Measurements from ENCODE around the gene NFX1.
"Not testable (repeated sequence)": the region's sequence is repeated elsewhere in the genome, so short reads cannot be mapped to it uniquely, and the experiment has no call there.

Gene NFX1

GRCh38 chr9:33317136-33317535 is 26.8 kb downstream of the NFX1 start:
- not testable (repeated sequence) for H3K27me3 ChIP-seq (ENCODE audit: control insufficient read depth in 1 of 2, insufficient read depth in 2 of 2, low read length in 2 of 2); H3K27ac ChIP-seq (ENCODE audit: low read depth, low read length); H3K9me3 ChIP-seq (ENCODE audit: low read length); H3K9ac ChIP-seq (ENCODE audit: low read length); H3K4me3 ChIP-seq (ENCODE audit: low read depth in 1 of 2, low read length in 2 of 2)
- Histone ChIP-seq H3K36me3 (ENCODE audit: insufficient read depth, low read length) (peaks cover 83% of the 10 kb centered on the region), H3K4me1 (ENCODE audit: insufficient read depth, low read length) (peaks cover 15% of the 10 kb centered on the region)

DNA sequence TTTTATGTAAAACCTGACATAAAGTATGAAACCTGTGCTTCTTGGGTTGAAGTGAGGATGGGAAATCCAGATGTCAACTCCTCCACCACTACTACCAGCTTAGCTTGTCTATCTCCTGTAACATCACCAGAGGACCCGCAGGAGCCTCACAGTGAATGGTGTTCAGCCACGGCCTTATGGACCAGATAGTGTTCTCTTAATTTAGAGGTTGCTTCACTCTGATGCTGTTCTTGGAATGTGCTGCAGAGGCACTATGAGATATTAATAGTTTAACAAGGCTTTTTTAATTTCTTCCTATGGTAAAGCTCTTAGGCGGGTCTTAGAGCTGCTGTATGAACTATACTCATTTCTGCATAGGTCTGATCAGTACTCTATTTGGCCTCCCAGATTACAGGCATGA is 27.9 kb downstream of the NFX1 start:
- Histone ChIP-seq H3K36me3 (ENCODE audit: insufficient read depth, low read length) (peaks cover 83% of the 10 kb centered on the region), H3K4me3 (ENCODE audit: low read depth in 1 of 2, low read length in 2 of 2) (no peak overlapping the region), H3K27ac (ENCODE audit: low read depth, low read length) (no peak overlapping the region), H3K9ac (ENCODE audit: low read length) (no peak overlapping the region), H3K4me1 (ENCODE audit: insufficient read depth, low read length) (peaks cover 15% of the 10 kb centered on the region), H3K27me3 (ENCODE audit: control insufficient read depth in 1 of 2, insufficient read depth in 2 of 2, low read length in 2 of 2) (no peaks in the 10 kb centered on the region), H3K9me3 (ENCODE audit: low read length) (no peaks in the 10 kb centered on the region)

GRCh38 chr9:33318781-33319180 is 28.5 kb downstream of the NFX1 start:
- Histone ChIP-seq H3K27ac (ENCODE audit: low read depth, low read length) (no peak overlapping the region), H3K4me1 (ENCODE audit: insufficient read depth, low read length) (peaks cover 15% of the 10 kb centered on the region), H3K4me3 (ENCODE audit: low read depth in 1 of 2, low read length in 2 of 2) (no peak overlapping the region), H3K9me3 (ENCODE audit: low read length) (no peaks in the 10 kb centered on the region), H3K9ac (ENCODE audit: low read length) (no peak overlapping the region), H3K27me3 (ENCODE audit: control insufficient read depth in 1 of 2, insufficient read depth in 2 of 2, low read length in 2 of 2) (no peaks in the 10 kb centered on the region), H3K36me3 (ENCODE audit: insufficient read depth, low read length) (peaks cover 78% of the 10 kb centered on the region)

DNA sequence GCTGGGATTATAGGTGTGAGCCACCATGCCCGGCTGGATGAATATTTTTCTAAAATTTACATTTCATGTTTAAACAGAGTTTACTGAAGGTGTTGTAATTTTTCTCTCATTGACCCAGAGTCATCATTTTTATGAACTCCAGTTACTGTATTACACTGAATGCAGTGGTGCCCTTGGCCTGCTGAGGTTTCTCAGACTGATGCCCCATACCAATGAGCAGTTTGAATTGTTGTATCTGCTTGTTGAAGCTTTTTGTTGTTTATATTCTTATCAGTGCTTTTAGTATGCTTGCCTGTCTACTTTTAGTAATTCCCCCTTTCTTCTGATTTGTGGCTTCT is 29.9 kb downstream of the NFX1 start:
- Histone ChIP-seq H3K4me1 (ENCODE audit: insufficient read depth, low read length) (peaks cover 15% of the 10 kb centered on the region), H3K4me3 (ENCODE audit: low read depth in 1 of 2, low read length in 2 of 2) (no peak overlapping the region), H3K27me3 (ENCODE audit: control insufficient read depth in 1 of 2, insufficient read depth in 2 of 2, low read length in 2 of 2) (no peaks in the 10 kb centered on the region), H3K36me3 (ENCODE audit: insufficient read depth, low read length) (peaks cover 69% of the 10 kb centered on the region), H3K27ac (ENCODE audit: low read depth, low read length) (peak overlapping the region; percentile 49), H3K9me3 (ENCODE audit: low read length) (no peaks in the 10 kb centered on the region), H3K9ac (ENCODE audit: low read length) (no peak overlapping the region)

- Histone ChIP-seq H3K27me3 (ENCODE audit: control insufficient read depth in 1 of 2, insufficient read depth in 2 of 2, low read length in 2 of 2) (no peaks in the 10 kb centered on the region), H3K9ac (ENCODE audit: low read length) (no peak overlapping the region), H3K4me1 (ENCODE audit: insufficient read depth, low read length) (peaks cover 15% of the 10 kb centered on the region), H3K36me3 (ENCODE audit: insufficient read depth, low read length) (peaks cover 64% of the 10 kb centered on the region), H3K9me3 (ENCODE audit: low read length) (no peaks in the 10 kb centered on the region), H3K27ac (ENCODE audit: low read depth, low read length) (peak overlapping the region; percentile 49), H3K4me3 (ENCODE audit: low read depth in 1 of 2, low read length in 2 of 2) (no peak overlapping the region)
Observed at GRCh38 chr9:33320568-33321261, 30.4 kb downstream of the NFX1 start.

GRCh38 chr9:33329117-33329563 is 38.8 kb downstream of the NFX1 start:
- H3K4me3 ChIP-seq (ENCODE audit: low read depth in 1 of 2, low read length in 2 of 2) = no peak overlapping the region
- H3K27me3 ChIP-seq (ENCODE audit: control insufficient read depth in 1 of 2, insufficient read depth in 2 of 2, low read length in 2 of 2) = no peaks in the 10 kb centered on the region
- H3K9me3 ChIP-seq (ENCODE audit: low read length) = no peaks in the 10 kb centered on the region
- H3K27ac ChIP-seq (ENCODE audit: low read depth, low read length) = peak overlapping the region; percentile 59
- no peak overlapping the region for H3K9ac ChIP-seq (ENCODE audit: low read length)
- peaks cover 13% of the 10 kb centered on the region for H3K4me1 ChIP-seq (ENCODE audit: insufficient read depth, low read length)
- peaks cover 15% of the 10 kb centered on the region for H3K36me3 ChIP-seq (ENCODE audit: insufficient read depth, low read length)

GRCh38 chr9:33329979-33330378 is 39.7 kb downstream of the NFX1 start:
- no peaks in the 10 kb centered on the region for H3K9me3 ChIP-seq (ENCODE audit: low read length)

GRCh38 chr9:33331377-33331891 is 41.1 kb downstream of the NFX1 start:
- Histone ChIP-seq H3K9me3 (ENCODE audit: low read length) (no peaks in the 10 kb centered on the region), H3K36me3 (ENCODE audit: insufficient read depth, low read length) (peaks cover 15% of the 10 kb centered on the region), H3K4me3 (ENCODE audit: low read depth in 1 of 2, low read length in 2 of 2) (no peak overlapping the region), H3K27ac (ENCODE audit: low read depth, low read length) (no peak overlapping the region), H3K9ac (ENCODE audit: low read length) (no peak overlapping the region), H3K27me3 (ENCODE audit: control insufficient read depth in 1 of 2, insufficient read depth in 2 of 2, low read length in 2 of 2) (no peaks in the 10 kb centered on the region), H3K4me1 (ENCODE audit: insufficient read depth, low read length) (peaks cover 13% of the 10 kb centered on the region)

More at GRCh38 chr9:33329979-33330378, 39.7 kb downstream of the NFX1 start:
- peaks cover 15% of the 10 kb centered on the region for H3K36me3 ChIP-seq (ENCODE audit: insufficient read depth, low read length)
- H3K9ac ChIP-seq (ENCODE audit: low read length) = no peak overlapping the region
- no peaks in the 10 kb centered on the region for H3K27me3 ChIP-seq (ENCODE audit: control insufficient read depth in 1 of 2, insufficient read depth in 2 of 2, low read length in 2 of 2)
- H3K27ac ChIP-seq (ENCODE audit: low read depth, low read length) = no peak overlapping the region
- peaks cover 13% of the 10 kb centered on the region for H3K4me1 ChIP-seq (ENCODE audit: insufficient read depth, low read length)
- H3K4me3 ChIP-seq (ENCODE audit: low read depth in 1 of 2, low read length in 2 of 2) = no peak overlapping the region

DNA sequence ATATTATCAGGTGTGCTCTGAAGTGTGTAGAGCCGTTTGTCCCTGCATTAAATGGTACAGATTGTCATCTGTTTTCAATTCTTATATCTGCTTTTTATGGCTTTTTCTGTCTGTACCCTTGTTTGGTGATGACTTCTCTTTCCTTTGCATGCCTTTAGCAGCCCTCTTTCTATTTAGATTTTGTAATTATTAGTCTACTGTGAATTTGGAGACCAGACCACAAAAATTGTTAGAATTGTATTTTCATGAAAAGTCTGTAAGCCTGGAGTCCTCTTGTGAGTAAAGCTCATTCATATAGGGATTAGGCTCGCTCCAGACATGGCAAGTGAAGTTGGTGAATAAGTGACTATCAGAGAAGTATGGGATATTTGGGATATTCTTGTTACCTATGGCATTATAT is 41.7 kb downstream of the NFX1 start:
- H3K4me3 ChIP-seq (ENCODE audit: low read depth in 1 of 2, low read length in 2 of 2) = no peak overlapping the region
- no peaks in the 10 kb centered on the region for H3K9me3 ChIP-seq (ENCODE audit: low read length)
- H3K27ac ChIP-seq (ENCODE audit: low read depth, low read length) = no peak overlapping the region
- peaks cover 13% of the 10 kb centered on the region for H3K4me1 ChIP-seq (ENCODE audit: insufficient read depth, low read length)
- H3K27me3 ChIP-seq (ENCODE audit: control insufficient read depth in 1 of 2, insufficient read depth in 2 of 2, low read length in 2 of 2) = no peaks in the 10 kb centered on the region
- no peak overlapping the region for H3K9ac ChIP-seq (ENCODE audit: low read length)
- peaks cover 16% of the 10 kb centered on the region for H3K36me3 ChIP-seq (ENCODE audit: insufficient read depth, low read length)

DNA sequence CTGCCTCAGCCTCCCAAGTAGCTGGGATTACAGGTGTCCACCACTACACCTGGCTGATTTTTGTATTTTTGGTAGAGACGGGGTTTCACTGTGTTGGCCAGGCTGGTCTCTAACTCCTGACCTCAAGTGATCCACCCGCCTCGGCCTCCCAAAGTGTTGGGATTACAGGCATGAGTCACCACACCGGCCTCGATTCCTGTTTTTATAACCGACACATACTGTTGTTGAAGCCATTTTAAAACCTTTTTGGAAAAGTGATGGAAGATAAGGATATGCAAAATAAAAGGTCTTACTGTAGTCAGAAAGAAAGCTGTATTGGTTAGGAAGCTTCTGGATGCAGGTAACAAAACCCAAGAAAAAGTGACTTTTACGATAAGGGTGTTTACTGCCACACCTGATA is 42.6 kb downstream of the NFX1 start:
- H3K27me3 ChIP-seq (ENCODE audit: control insufficient read depth in 1 of 2, insufficient read depth in 2 of 2, low read length in 2 of 2); H3K9ac ChIP-seq (ENCODE audit: low read length); H3K9me3 ChIP-seq (ENCODE audit: low read length); H3K4me3 ChIP-seq (ENCODE audit: low read depth in 1 of 2, low read length in 2 of 2); H3K27ac ChIP-seq (ENCODE audit: low read depth, low read length); H3K4me1 ChIP-seq (ENCODE audit: insufficient read depth, low read length): not testable (repeated sequence)
- H3K36me3 ChIP-seq (ENCODE audit: insufficient read depth, low read length) = peaks cover 22% of the 10 kb centered on the region

- H3K9ac ChIP-seq (ENCODE audit: low read length) = no peak overlapping the region
- H3K36me3 ChIP-seq (ENCODE audit: insufficient read depth, low read length) = peaks cover 36% of the 10 kb centered on the region
- H3K4me3 ChIP-seq (ENCODE audit: low read depth in 1 of 2, low read length in 2 of 2) = no peak overlapping the region
- H3K4me1 ChIP-seq (ENCODE audit: insufficient read depth, low read length) = no peaks in the 10 kb centered on the region
- no peak overlapping the region for H3K27ac ChIP-seq (ENCODE audit: low read depth, low read length)
- no peaks in the 10 kb centered on the region for H3K27me3 ChIP-seq (ENCODE audit: control insufficient read depth in 1 of 2, insufficient read depth in 2 of 2, low read length in 2 of 2)
- H3K9me3 ChIP-seq (ENCODE audit: low read length) = no peaks in the 10 kb centered on the region
Observed at GRCh38 chr9:33340186-33340585, 49.9 kb downstream of the NFX1 start.

DNA sequence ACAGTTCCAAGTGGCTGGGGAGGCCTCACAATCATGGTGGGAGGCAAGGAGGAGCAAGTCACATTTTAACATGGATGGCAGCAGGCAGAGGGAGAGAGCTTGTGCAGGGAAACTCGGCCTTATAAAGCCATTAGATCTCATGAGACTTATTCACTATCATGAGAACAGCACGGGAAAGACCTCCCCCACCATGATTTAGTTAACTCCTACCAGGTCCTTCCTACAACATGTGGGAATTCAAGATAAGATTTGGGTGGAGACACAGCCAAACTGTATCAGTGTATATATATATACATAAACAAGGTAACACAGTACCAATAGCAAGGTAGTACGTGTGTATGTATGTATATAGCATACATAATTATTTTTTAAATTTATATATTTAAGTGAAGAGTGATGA is 50.9 kb downstream of the NFX1 start:
- Histone ChIP-seq H3K9ac (ENCODE audit: low read length) (no peak overlapping the region), H3K4me3 (ENCODE audit: low read depth in 1 of 2, low read length in 2 of 2) (no peak overlapping the region), H3K36me3 (ENCODE audit: insufficient read depth, low read length) (peaks cover 44% of the 10 kb centered on the region), H3K27ac (ENCODE audit: low read depth, low read length) (no peak overlapping the region), H3K4me1 (ENCODE audit: insufficient read depth, low read length) (peaks cover 2% of the 10 kb centered on the region), H3K27me3 (ENCODE audit: control insufficient read depth in 1 of 2, insufficient read depth in 2 of 2, low read length in 2 of 2) (no peaks in the 10 kb centered on the region), H3K9me3 (ENCODE audit: low read length) (no peaks in the 10 kb centered on the region)
